Esophagus squamous epithelium (tissue), 5 donors: Measurements from ENCODE around the gene MSMO1. TPM values are rescaled to one million over a fixed set of nuclear protein-coding genes. Genes with fewer than 3 reads are reported as not detected.
"Not testable (repeated sequence)": the region's sequence is repeated elsewhere in the genome, so short reads cannot be mapped to it uniquely, and the experiment has no call there.

Experiments used
- DNase-seq: peaks from one replicate; lab custom pipeline; 2025; lab: John Stamatoyannopoulos, UW
- H3K27ac ChIP-seq, 4 donors: fragments of 200-600 bp; sonication (generic); one replicate each; pipeline ENCODE4 v1.5.1; 2016 to 2019; ENCODE audit warnings: mild to moderate bottlenecking in 1 of 4
- H3K27me3 ChIP-seq, 4 donors: fragments of 200-600 bp; sonication (generic); 1 replicate in 3 of 4; 2 replicates in 1 of 4; pipeline versions ENCODE4 v1.5.1 to v1.6.0; 2017 to 2021; ENCODE audit warnings: antibody characterized with exemption in 1 of 4
- H3K36me3 ChIP-seq, 3 donors: fragments of 200-600 bp; sonication (generic); one replicate each; pipeline ENCODE4 v1.5.1; 2016 to 2019
- H3K4me1 ChIP-seq, 3 donors: fragments of 200-600 bp; sonication (generic); one replicate each; pipeline ENCODE4 v1.5.1; 2017 to 2019
- H3K4me3 ChIP-seq, 4 donors: fragments of 200-600 bp; sonication (generic); 1 replicate in 3 of 4; 2 replicates in 1 of 4; pipeline ENCODE4 v1.5.1; 2016 to 2019; ENCODE audit warnings: mild to moderate bottlenecking in 2 of 4, moderate library complexity in 1 of 4
- H3K9me3 ChIP-seq, 3 donors: fragments of 200-600 bp; sonication (generic); one replicate each; pipeline ENCODE4 v1.5.1; 2016 to 2019
- POLR2A ChIP-seq, 4 donors: fragments of 450-650 bp; IDR thresholded peaks; one replicate each; pipeline ENCODE4 v1.6.1; 2017; ENCODE audit warnings: antibody characterized with exemption in 4 of 4, mild to moderate bottlenecking in 4 of 4, moderate library complexity in 3 of 4
- WGBS, 2 donors: methylation state at CpG; one replicate each; pipeline ENCODE4 v1.1.5; 2018; 5-methylcytosine and 5-hydroxymethylcytosine counted together
- intact Hi-C: fragments of 100-400 bp; cut with DNase I; formaldehyde crosslinking; loops from one replicate; pipeline ENCODE4 v1.15.0; 2022
- total RNA-seq, 4 donors: library from RNA; depleted of rRNA; stranded (reverse); fragments of >200 nt; gene quantifications; one replicate each; pipeline ENCODE4 v1.1.0, GENCODE V29; 2016
- TF ChIP-seq, protein P1 (sequence below), 6 experiments: fragments of 450-650 bp in 4 of 6; fragments of 200-600 bp in 2 of 6; sonication (generic) in 2 of 6; IDR thresholded peaks; one replicate each; pipeline ENCODE4 v1.5.1; 2016 to 2019; ENCODE audit warnings: antibody characterized with exemption in 6 of 6, mild to moderate bottlenecking in 4 of 6, moderate library complexity in 4 of 6
- donor health status: DM: yes; HTN: yes; CAD: no.

The MSMO1 gene
- total RNA-seq = 100 to 1,000 TPM; 122 to 302 (median 172) TPM

DNA sequence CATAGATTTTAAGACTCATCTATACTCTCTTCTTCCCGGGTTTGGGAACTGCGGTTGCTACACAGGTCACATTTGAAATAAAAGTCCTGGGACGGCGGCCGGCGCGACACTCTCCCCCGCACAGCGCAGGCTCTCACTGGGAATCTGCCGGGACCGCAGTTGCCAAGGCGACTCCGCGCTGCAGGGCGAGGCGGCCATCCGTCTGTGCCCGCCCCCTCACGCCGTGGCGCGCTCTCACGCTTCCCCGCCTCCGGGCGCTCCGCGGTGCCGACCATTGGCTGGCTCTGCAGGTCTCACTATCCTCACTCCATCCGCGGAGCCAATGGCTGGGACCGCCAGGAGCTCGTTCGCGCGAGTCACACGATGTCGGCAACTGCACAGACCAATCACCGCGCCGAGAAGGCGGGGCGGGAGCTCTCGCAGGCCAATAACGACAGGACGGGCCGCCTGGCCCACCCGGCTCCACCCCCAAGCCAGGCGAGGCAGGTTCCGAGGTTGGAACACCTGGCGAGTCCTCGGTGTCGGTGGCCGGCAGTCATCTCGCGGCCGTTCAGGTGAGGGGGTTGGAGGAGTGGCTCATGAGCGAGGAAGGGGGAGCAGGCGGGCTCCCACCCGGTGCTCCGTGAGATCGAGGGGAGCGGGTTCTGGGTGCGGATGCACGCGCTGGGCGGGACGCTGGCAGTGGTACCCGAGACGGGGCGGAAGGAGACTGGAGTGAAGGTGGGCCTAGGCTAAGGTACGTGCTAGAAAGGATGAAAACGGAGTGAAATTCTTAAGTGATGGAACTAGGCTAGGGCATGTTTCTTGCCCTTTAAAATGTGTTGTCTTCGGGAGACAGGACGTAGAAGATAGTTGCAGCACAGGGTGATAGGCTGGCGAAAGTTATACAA, at the start of gene MSMO1:
TSS of gene MSMO1 (plus strand) at position 459 of the 890 bp plus-strand sequence. CDS start 5,702 bp downstream, outside the sequence.
- Histone ChIP-seq H3K9me3 (no peaks in the 10 kb centered on the region), H3K4me1 (peaks cover 7 to 67% (median 17%) of the 10 kb centered on the region in 3 donors), H3K4me3 (peak within 1 kb of the TSS; percentile 71 to 97 (median 86)), H3K36me3 (peaks cover 0 to 19% (median 0%) of the 10 kb centered on the region in 3 donors), H3K27ac (peak within 1 kb of the TSS; percentile 85 to 96 (median 90)), H3K27me3 (no peaks in the 10 kb centered on the region)
- intact Hi-C loops = loop anchor here (5.0 kb wide), 1 partner anchor 120 kb away; the partner anchor contains the start of gene KLHL2
- 1% methylated on average over 26 to 35 of the region's 76 CpGs for WGBS, 2 donors
- TF ChIP-seq, protein P1, sequence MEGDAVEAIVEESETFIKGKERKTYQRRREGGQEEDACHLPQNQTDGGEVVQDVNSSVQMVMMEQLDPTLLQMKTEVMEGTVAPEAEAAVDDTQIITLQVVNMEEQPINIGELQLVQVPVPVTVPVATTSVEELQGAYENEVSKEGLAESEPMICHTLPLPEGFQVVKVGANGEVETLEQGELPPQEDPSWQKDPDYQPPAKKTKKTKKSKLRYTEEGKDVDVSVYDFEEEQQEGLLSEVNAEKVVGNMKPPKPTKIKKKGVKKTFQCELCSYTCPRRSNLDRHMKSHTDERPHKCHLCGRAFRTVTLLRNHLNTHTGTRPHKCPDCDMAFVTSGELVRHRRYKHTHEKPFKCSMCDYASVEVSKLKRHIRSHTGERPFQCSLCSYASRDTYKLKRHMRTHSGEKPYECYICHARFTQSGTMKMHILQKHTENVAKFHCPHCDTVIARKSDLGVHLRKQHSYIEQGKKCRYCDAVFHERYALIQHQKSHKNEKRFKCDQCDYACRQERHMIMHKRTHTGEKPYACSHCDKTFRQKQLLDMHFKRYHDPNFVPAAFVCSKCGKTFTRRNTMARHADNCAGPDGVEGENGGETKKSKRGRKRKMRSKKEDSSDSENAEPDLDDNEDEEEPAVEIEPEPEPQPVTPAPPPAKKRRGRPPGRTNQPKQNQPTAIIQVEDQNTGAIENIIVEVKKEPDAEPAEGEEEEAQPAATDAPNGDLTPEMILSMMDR (IDR thresholded peaks at IDR 0.05) = peak in 2 of 6 experiments; percentile 4 to 8
- TF ChIP-seq POLR2A (IDR thresholded peaks at IDR 0.05) = peak in 3 of 4 donors; percentile 48 to 82 (median 62)
- peak; percentile 95 for DNase-seq

DNA sequence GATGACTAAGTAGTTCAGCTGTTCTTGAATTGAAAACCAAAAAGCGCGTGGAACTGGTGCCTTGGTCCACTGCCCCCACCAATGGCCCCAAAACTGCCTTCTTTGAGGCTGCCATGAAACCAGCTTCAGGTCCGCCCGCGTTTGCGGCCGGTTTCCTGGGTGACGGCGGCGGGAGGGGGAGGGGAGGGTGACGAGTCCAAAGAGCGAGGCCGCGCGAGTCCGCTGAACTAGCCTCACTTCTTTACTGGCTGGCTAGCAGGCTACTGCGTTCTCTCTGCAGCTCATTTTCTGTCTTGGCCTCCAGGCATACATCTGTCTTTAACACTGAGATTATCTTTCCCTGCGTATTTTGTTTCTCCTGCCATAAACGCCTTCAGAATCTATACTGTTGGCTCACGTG, 47.9 kb upstream of the MSMO1 start:
- H3K9me3 ChIP-seq, intact Hi-C loops, H3K4me1 ChIP-seq, H3K27ac ChIP-seq, H3K27me3 ChIP-seq, DNase-seq, H3K4me3 ChIP-seq: not testable (repeated sequence)
- 92 to 96% methylated on average over 11 to 18 of the region's 20 CpGs for WGBS, 2 donors
- peaks cover 0 to 33% (median 0%) of the 10 kb centered on the region in 3 donors for H3K36me3 ChIP-seq

DNA sequence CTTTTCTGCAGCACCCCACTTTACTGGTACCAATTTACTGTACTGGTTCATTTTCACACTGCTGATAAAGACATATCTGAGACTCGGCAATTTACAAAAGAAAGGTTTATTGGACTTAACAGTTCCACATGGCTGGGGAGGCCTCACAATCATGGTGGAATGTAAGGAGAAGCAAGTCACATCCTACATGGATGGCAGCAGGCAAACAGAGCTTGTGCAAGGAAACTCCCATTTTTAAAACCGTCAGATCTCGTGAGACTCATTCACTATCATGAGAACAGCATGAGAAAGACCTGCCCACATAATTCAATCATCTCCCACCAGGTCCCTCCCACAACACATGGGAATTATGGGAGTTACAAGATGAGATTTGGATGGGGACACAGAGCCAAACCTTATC, 42.8 kb upstream of the MSMO1 start:
- H3K4me3 ChIP-seq, intact Hi-C loops, H3K4me1 ChIP-seq, H3K9me3 ChIP-seq, DNase-seq, H3K27me3 ChIP-seq, H3K27ac ChIP-seq: not testable (repeated sequence)
- peaks cover 0 to 22% (median 0%) of the 10 kb centered on the region in 3 donors for H3K36me3 ChIP-seq
- 98 to 100% methylated on average over 3 of the region's 3 CpGs for WGBS, 2 donors

DNA sequence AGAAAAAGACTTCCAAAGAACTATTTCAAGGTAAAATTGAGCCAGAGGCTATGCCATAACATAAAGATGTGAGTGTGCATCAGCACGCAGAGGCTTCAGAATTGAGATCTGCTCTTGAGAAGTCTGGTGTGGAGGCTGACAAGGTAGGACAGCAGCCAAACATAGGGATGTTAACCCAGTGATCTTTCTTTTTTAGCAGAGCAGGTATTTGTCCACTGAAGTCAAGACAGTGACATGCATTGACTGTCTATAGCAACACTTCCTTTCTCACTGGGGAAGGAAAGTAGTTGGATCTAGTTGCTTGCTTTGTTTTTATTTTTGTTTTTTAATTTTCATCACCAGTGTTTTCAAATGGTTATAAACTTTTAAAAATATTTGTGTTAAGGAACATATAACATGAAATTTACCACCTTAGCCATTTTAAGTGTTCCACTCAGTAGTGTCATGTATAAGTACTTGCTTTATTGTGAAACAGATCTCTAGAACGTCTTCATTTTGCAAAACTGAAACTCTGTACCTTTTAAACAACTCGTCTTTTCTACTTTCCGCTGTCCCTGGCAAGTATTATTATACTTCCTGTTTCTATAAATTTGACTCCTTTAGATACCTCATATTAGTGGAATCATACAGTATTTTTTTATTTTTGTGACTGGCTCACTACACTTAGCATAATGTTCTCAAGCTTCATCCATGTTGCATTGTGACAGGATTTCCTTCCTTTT, 40.7 kb upstream of the MSMO1 start:
- H3K27me3 ChIP-seq, H3K4me3 ChIP-seq, DNase-seq, H3K9me3 ChIP-seq, H3K27ac ChIP-seq, intact Hi-C loops, H3K4me1 ChIP-seq: not testable (repeated sequence)
- H3K36me3 ChIP-seq = peaks cover 0 to 22% (median 0%) of the 10 kb centered on the region in 3 donors
- WGBS, 2 donors = 70 to 74% methylated on average over 4 of the region's 4 CpGs

DNA sequence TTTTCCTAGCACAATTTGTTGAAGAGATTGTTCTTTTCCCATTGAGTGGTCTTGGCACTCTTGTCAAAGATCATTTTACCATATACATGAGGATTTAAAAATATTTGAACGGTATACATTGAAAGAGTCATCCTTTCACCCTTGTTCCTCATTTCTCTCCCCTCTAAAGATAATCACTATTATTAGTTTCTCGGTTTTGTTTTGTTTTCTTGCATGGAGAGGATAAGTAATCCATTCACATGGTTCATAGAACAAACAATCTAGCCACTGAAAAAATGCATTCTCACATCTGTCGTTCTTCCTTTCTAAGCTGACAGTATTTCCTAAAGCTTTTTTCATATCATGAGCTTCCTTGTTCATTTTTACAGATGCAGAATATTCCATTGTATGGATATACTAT, 39.2 kb upstream of the MSMO1 start:
- peaks cover 0 to 24% (median 0%) of the 10 kb centered on the region in 3 donors for H3K36me3 ChIP-seq
- intact Hi-C loops = no loop called here
- no peak for DNase-seq
- H3K4me3 ChIP-seq = no peak overlapping the region
- H3K9me3 ChIP-seq = no peaks in the 10 kb centered on the region
- no peaks in the 10 kb centered on the region for H3K27me3 ChIP-seq
- 50 to 54% methylated on average over 3 of the region's 3 CpGs for WGBS, 2 donors
- H3K4me1 ChIP-seq = no peaks in the 10 kb centered on the region
- TF ChIP-seq, protein P1 (IDR thresholded peaks at IDR 0.05) = no peak
- TF ChIP-seq POLR2A (IDR thresholded peaks at IDR 0.05) = no peak
- no peak overlapping the region for H3K27ac ChIP-seq

DNA sequence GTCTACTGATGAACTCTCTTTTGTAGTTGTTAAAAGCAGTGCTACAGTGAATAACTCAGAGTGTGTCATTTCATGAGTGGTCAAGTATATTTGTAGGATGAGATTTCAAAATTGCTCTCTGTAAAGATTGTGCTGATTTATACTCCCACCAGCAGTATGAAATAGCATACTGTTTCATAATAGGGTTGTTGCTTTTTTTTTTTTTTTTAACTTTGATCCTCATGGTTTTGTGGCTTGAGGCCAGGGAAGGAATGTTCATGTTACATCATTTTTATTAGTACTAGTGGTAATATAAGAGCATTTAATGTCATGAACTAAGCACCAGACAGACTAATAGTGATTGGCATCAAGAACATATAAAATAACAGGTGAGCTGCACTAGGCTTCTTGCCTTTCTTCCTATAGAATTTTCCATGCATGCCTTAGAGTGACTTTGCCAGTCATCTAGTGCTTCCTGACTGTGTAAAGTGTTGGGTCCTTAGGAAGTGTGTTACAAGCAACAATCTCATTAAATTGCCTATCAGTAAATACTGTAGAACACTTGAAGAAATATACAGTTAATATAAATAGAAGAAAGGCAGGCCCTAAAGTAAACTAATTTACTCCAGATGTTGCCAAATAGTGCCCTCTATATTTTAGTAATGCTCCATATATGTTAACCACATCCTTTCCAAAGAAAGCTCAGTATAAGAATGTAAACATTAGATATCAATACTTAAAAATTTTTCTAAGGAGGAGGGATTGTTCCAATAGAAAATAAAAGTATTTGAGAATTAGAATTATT, 38.6 kb upstream of the MSMO1 start:
- no peak for TF ChIP-seq POLR2A (IDR thresholded peaks at IDR 0.05)
- TF ChIP-seq, protein P1 (IDR thresholded peaks at IDR 0.05) = no peak
- Histone ChIP-seq H3K4me1 (no peaks in the 10 kb centered on the region), H3K36me3 (peaks cover 0 to 18% (median 0%) of the 10 kb centered on the region in 3 donors), H3K27ac (no peak overlapping the region), H3K4me3 (no peak overlapping the region), H3K9me3 (no peaks in the 10 kb centered on the region), H3K27me3 (no peaks in the 10 kb centered on the region)
- DNase-seq = no peak
- intact Hi-C loops = no loop called here
